ENCODE measurements around the gene IST1.

The IST1 gene

DNA sequence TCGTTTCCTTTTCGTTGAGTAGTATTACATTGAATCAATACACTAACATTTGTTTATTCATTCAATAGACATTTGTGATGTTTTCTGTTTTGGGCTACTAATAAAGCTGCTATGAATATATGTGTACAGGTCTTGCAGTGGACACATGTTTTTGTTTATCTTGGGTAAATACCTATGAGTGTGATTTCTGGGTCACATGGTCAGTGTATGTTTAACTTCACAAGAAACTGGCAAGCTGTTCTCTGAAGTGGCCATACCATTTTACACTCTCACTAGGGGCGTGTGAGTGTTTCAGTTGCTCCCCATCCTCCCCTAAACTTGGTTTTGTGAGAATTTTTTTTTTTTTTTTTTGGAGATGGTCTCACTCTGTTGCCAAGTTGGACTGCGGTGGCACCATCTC lies 69.9 kb downstream of the IST1 start:
- DNase-seq (ENCODE audit: low read depth in 2 of 2), result no peak

DNA sequence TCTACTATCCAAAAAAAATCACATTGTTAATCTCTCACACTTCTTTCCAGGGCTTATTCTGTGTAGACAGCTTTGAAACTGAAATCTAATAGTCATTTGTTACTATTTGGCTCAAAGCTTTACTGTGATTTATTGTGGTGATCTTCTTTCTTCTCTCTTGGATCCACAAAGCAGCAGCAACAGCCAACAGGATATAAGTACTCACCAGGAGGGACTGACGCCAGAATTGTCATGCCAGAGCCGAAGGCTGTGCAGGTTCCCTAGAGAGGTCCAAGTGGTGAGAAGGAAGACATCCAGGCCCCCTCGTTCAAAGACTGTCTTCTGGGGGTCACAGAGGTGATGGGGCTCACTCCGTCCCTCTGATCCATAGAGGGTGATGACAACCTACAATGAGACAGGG lies 71.6 kb downstream of the IST1 start:
- no peak for DNase-seq (ENCODE audit: low read depth in 2 of 2)

DNA sequence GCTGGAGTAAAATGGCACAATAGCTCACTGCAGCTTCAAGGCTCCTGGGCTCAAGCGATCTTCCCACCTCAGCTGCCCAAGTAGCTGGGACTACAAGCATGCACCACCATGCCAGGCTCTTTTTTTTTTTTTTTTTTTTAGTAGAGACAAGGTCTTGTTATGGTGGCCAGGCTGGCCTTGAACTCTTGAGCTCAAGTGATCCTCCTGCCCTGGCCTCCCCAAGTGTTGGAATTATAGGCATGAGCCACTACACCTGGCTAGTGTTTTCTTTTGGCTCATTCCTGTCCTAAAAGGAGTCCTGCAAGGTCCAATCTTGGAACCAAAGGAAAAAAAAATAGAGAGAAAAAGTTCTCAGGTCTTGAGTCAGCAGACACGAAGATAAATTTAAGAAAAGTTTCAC lies 74.0 kb downstream of the IST1 start:
- no peak for DNase-seq (ENCODE audit: low read depth in 2 of 2)

DNA sequence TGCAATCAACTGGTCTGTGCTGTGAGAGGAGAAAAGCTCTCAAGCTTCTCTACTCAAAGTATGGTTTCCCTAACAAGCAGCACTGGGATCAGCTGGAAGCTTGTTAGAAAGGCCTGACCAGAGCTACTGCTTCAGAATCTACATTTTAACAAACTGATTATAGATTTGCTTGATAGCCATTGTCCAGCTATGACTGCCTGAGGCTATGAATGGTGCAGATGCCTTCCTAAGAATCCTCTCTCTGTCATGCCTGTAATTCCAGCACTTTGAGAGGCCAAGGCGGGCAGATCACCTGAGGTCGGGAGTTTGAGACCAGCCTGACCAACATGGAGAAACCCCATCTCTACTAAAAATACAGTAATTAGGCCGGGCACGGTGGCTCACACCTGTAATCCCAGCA lies 76.2 kb downstream of the IST1 start:
- no peak for DNase-seq (ENCODE audit: low read depth in 2 of 2)

DNA sequence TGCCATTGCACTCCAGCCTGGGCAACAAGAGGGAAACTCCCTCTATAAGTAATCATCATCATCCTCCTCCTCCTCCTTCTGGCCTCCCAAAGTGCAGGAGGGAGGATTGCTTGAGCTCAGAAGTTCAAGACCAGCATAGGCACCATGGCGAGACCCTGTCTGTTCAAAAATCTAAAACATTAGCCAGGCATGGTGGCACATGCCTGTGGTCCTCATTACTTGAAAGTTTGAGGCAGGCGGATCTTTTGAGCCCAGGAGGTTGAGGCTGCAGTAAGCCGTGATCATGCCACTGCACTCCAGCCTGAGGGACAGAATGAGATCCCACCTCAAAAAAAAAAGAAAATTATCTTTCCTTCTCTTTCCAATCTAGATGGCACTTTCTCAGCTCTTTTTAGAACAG lies 77.0 kb downstream of the IST1 start:
- DNase-seq (ENCODE audit: low read depth in 2 of 2), result no peak

DNA sequence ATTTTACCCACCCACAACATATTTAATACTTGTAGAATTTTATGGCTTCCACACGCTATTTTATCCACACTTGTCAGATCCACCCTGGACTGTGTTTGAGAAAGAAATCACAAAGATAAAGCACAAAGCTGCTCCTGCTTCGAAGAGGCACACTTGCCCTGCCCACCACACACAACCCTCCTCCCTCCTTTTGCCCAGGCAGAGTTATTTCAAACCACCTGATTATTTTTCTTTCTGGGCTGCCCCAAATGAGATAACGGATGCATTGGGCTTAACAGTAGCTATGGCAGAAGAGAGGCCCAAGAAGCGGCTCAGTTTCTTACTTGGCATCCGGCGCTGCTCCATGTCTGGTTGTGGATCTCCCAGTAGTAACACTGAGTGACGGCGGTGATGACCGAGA lies 77.7 kb downstream of the IST1 start:
- no peak for DNase-seq (ENCODE audit: low read depth in 2 of 2)

DNA sequence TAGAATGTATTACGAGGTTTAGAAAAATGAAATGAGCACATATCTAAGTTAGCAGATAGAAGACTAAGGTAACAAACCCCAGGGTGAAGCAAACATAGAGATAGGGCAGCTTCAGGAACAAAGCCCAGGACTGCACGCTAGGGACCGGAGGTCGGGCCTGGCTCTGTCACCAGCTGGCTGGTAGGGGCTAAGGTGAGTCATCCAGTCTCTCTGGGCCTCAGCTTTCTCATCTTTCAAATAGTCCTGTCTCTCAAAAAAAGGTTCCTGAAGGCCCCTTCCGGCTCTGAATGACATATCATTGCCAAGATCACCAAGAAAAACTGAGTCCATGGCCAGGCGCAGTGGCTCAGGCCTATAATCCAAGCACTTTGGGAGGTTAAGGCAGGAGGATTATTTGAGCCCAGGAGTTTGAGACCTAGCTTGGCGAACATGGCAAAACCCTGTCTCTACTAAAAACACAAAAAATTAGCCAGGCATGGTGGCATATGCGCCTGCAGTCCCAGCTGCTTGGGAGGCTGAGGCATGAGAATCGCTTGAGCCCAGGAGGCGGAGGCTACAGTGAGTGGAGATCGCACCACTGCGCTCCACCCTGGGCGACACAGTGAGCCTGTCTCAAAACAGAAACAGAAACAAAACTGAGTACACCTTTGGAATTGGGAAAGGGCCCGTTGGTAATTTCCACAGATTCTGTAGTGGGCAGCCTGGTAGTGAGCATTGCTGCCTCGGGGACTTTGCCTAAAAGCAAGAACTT lies 78.9 kb downstream of the IST1 start:
- no peak for DNase-seq (ENCODE audit: low read depth in 2 of 2)
